A549 treated with GW870086 at 1 μM for 4 hours (cell line): ENCODE measurements around the gene MTERF1. TPM values are rescaled to one million over a fixed set of nuclear protein-coding genes. Genes with fewer than 3 reads are reported as not detected.

Source experiments
- total RNA-seq: library from RNA; stranded (reverse); fragments of 200-300 nt; extraction: Qiagen RNA extraction; gene quantifications from 5 replicates; pipeline ENCODE4 v1.2.3, GENCODE V29; 2022; ENCODE audit warnings: low read depth

MTERF1 gene
- total RNA-seq: 10.5 to 13.9 TPM (median 12.6 TPM) in 5 replicates

GRCh38 chr7:91880413-91881241 lies at the start of gene MTERF1:
TSS of gene MTERF1 (minus strand) at chr7:91880702. CDS start at chr7:91880083, 619 bp downstream.

Other genes starting within 250 kb of the MTERF1 start
- 10.0 to 16.9 TPM (median 14.5 TPM) in 5 replicates for gene AKAP9, start 60.2 kb upstream of the MTERF1 start, total RNA-seq